Keratinocyte (primary cell): Measurements from ENCODE around the gene ATOX1. TPM values are rescaled to one million over a fixed set of nuclear protein-coding genes. Genes with fewer than 3 reads are reported as not detected.

Experiments
- DNase-seq: peaks from one replicate; pipeline ENCODE4 v3.0.0-alpha.2; 2011; ENCODE audit warnings: low read depth, missing footprints, low spot score
- FAIRE-seq: peaks from 2 replicates; lab custom pipeline; 2011; peaks lifted over from hg19 to GRCh38; lab: Jason Lieb, UNC
- H2AFZ ChIP-seq: 2 replicates; pipeline ENCODE4 v1.6.0; 2012; ENCODE audit warnings: low read length, control low read depth, inconsistent platforms; ENCODE audit not compliant: control insufficient read depth
- H3K27ac ChIP-seq: 2 replicates; pipeline ENCODE4 v1.5.1; 2011; ENCODE audit warnings: low read length; ENCODE audit not compliant: control insufficient read depth, insufficient read depth
- H3K27me3 ChIP-seq: 3 replicates; pipeline ENCODE4 v1.6.0; 2011; ENCODE audit warnings: low read length; ENCODE audit not compliant: control insufficient read depth, insufficient read depth; ENCODE audit errors: extremely low read depth
- H3K36me3 ChIP-seq, 2 experiments: 2 replicates in 1 of 2; 3 replicates in 1 of 2; pipeline ENCODE4 v1.5.1; 2011; ENCODE audit warnings: low read length in 2 of 2, mild to moderate bottlenecking in 1 of 2; ENCODE audit not compliant: control insufficient read depth in 2 of 2, insufficient read depth in 2 of 2; ENCODE audit errors: extremely low read depth in 1 of 2
- H3K4me1 ChIP-seq: 3 replicates; pipeline ENCODE4 v1.5.1; 2011; ENCODE audit warnings: low read length; ENCODE audit not compliant: control insufficient read depth, insufficient read depth; ENCODE audit errors: extremely low read depth
- H3K4me2 ChIP-seq: 3 replicates; pipeline ENCODE4 v1.6.0; 2011; ENCODE audit warnings: low read depth, low read length; ENCODE audit not compliant: control insufficient read depth, insufficient read depth; ENCODE audit errors: extremely low read depth
- H3K4me3 ChIP-seq, 3 experiments: fragments of 200-600 bp in 1 of 3; sonication (generic) in 1 of 3; 2 replicates in 2 of 3; 3 replicates in 1 of 3; pipeline ENCODE4 v1.5.1; 2011 to 2016; ENCODE audit warnings: low read length in 3 of 3, mild to moderate bottlenecking in 3 of 3, control low read depth in 2 of 3, inconsistent platforms in 1 of 3, low read depth in 1 of 3, mixed read lengths in 1 of 3, mixed run types in 1 of 3, moderate library complexity in 1 of 3; ENCODE audit not compliant: control insufficient read depth in 2 of 3, insufficient read depth in 2 of 3; ENCODE audit errors: extremely low read depth in 1 of 3
- H3K79me2 ChIP-seq: 2 replicates; pipeline ENCODE4 v1.6.0; 2012; ENCODE audit warnings: low read length; ENCODE audit not compliant: control insufficient read depth, insufficient read depth
- H3K9ac ChIP-seq: 3 replicates; pipeline ENCODE4 v1.6.0; 2011; ENCODE audit warnings: low read length; ENCODE audit not compliant: control insufficient read depth, insufficient read depth; ENCODE audit errors: extremely low read depth
- H3K9me1 ChIP-seq: 3 replicates; pipeline ENCODE4 v1.6.0; 2011; ENCODE audit warnings: low read length; ENCODE audit not compliant: control insufficient read depth, insufficient read depth; ENCODE audit errors: extremely low read depth
- H3K9me3 ChIP-seq: 2 replicates; pipeline ENCODE4 v1.5.1; 2012; ENCODE audit warnings: low read depth, low read length; ENCODE audit not compliant: control insufficient read depth
- H4K20me1 ChIP-seq: 3 replicates; pipeline ENCODE4 v1.6.0; 2011; ENCODE audit warnings: low read length; ENCODE audit not compliant: control insufficient read depth, insufficient read depth; ENCODE audit errors: extremely low read depth
- CTCF ChIP-seq, 3 experiments: IDR thresholded peaks in 1 of 3; conservative IDR thresholded peaks in 1 of 3; optimal IDR thresholded peaks in 1 of 3; 2 replicates in 2 of 3; 3 replicates in 1 of 3; pipeline versions ENCODE3 to v1.5.1; 2011; ENCODE audit warnings: low read length in 3 of 3, mild to moderate bottlenecking in 3 of 3, moderate library complexity in 2 of 3, control low read depth in 1 of 3, inconsistent platforms in 1 of 3; ENCODE audit not compliant: insufficient read depth in 2 of 3; ENCODE audit errors: extremely low read depth in 1 of 3
- EZH2 ChIP-seq: IDR thresholded peaks from one replicate; pipeline ENCODE4 v1.6.1; 2012; ENCODE audit warnings: inconsistent platforms, mild to moderate bottlenecking, low read length, moderate library complexity
- dilution Hi-C: fragments of 300-500 bp; cut with MboI; formaldehyde crosslinking; loops from one replicate; pipeline ENCODE4 v1.7.0; 2020; ENCODE audit warnings: low sequenced_read_pairs; ENCODE audit not compliant: extremely low pct_ligation_motif_present
- polyA plus RNA-seq, 5 experiments: library from polyadenylated mRNA; depleted of rRNA in 3 of 5; stranded (reverse) in 3 of 5; stranded (forward) in 1 of 5; unstranded in 1 of 5; fragments of >200 nt; gene quantifications; 1 replicate in 1 of 5; 2 replicates in 3 of 5; 3 replicates in 1 of 5; pipeline versions ENCODE4 v1.2.1 to v1.2.3, GENCODE V29; 2011 to 2012; ENCODE audit warnings: missing spikeins in 2 of 5, low read depth in 1 of 5, low replicate concordance in 1 of 5

The ATOX1 gene
- polyA plus RNA-seq, 1 donor (not counting 4 experiments of a cell fraction or from before 2014, with no cell fraction given), result 173 TPM

- Histone ChIP-seq H3K9me3 (no peaks in the 10 kb centered on the region), H3K4me2 (peak overlapping the region; percentile 74), H3K27me3 (no peaks in the 10 kb centered on the region), H3K4me3 (peak overlapping the region in 1 of 3 experiments; percentile 8), H3K27ac (peak overlapping the region; percentile 90), H3K4me1 (peaks cover 58% of the 10 kb centered on the region), H2AFZ (no peak overlapping the region), H3K36me3 (peaks cover 0 to 16% of the 10 kb centered on the region in 2 experiments), H3K79me2 (no peaks in the 10 kb centered on the region), H3K9ac (peak overlapping the region; percentile 67), H3K9me1 (no peaks in the 10 kb centered on the region), H4K20me1 (no peaks in the 10 kb centered on the region)
- FAIRE-seq (peak; percentile 57), DNase-seq (no peak)
- peak; percentile 73 to 93 (median 74) for TF ChIP-seq CTCF (optimal IDR thresholded peaks at IDR 0.05 in 1 of 3, IDR thresholded peaks at IDR 0.05 in 1 of 3, conservative IDR thresholded peaks at IDR 0.05 in 1 of 3; ENCODE audit: extremely low read depth in 1 of 3, insufficient read depth in 2 of 3, low read length in 3 of 3)
- no peak for TF ChIP-seq EZH2
- dilution Hi-C loops, result no loop called here
Observed at GRCh38 chr5:151740336-151740942, 18.0 kb downstream of the ATOX1 start.

GRCh38 chr5:151739939-151740335 lies 18.5 kb downstream of the ATOX1 start:
- H3K4me2 ChIP-seq, result peak overlapping the region; percentile 74
- dilution Hi-C loops, result no loop called here
- no peak overlapping the region for H3K4me3 ChIP-seq
- peaks cover 53% of the 10 kb centered on the region for H3K4me1 ChIP-seq
- H3K9me1 ChIP-seq, result no peaks in the 10 kb centered on the region
- H3K79me2 ChIP-seq, result no peaks in the 10 kb centered on the region
- peak overlapping the region; percentile 67 for H3K9ac ChIP-seq
- peak overlapping the region; percentile 90 for H3K27ac ChIP-seq
- no peaks in the 10 kb centered on the region for H3K9me3 ChIP-seq
- no peaks in the 10 kb centered on the region for H4K20me1 ChIP-seq
- TF ChIP-seq CTCF (optimal IDR thresholded peaks at IDR 0.05 in 1 of 3, IDR thresholded peaks at IDR 0.05 in 1 of 3, conservative IDR thresholded peaks at IDR 0.05 in 1 of 3; ENCODE audit: extremely low read depth in 1 of 3, insufficient read depth in 2 of 3, low read length in 3 of 3), result no peak
- no peak for TF ChIP-seq EZH2
- H2AFZ ChIP-seq, result no peak overlapping the region
- H3K27me3 ChIP-seq, result no peaks in the 10 kb centered on the region
- no peak for DNase-seq
- peaks cover 0 to 15% of the 10 kb centered on the region in 2 experiments for H3K36me3 ChIP-seq
- FAIRE-seq, result peak; percentile 88
